HepG2 (cell line): ENCODE measurements around the gene PDCD2L. TPM values are rescaled to one million over a fixed set of nuclear protein-coding genes. Genes with fewer than 3 reads are reported as not detected.

Source experiments
- CEBPG ChIP-seq: IDR thresholded peaks from 2 replicates; pipeline ENCODE4 v1.6.1; 2016
- EZH2 ChIP-seq: conservative IDR thresholded peaks from 2 replicates; pipeline ENCODE4 v1.6.1; 2012; ENCODE audit warnings: mild to moderate bottlenecking, low read depth, low read length, moderate library complexity
- GABPB1 ChIP-seq: IDR thresholded peaks from 2 replicates; pipeline ENCODE4 v1.6.1; 2016; ENCODE audit warnings: mild to moderate bottlenecking, missing genetic modification reagents, moderate library complexity, missing compliant biosample characterization
- HMGXB3 ChIP-seq: sonication (generic); formaldehyde crosslinking; IDR thresholded peaks from 2 replicates; pipeline ENCODE4 v1.4.0; 2020; ENCODE audit warnings: missing genetic modification reagents, borderline replicate concordance
- ISL2 ChIP-seq: sonication (generic); formaldehyde crosslinking; IDR thresholded peaks from 2 replicates; pipeline ENCODE4 v1.5.0; 2020; ENCODE audit warnings: missing genetic modification reagents
- KMT2B ChIP-seq: IDR thresholded peaks from 2 replicates; pipeline ENCODE4 v1.6.1; 2016; ENCODE audit warnings: missing genetic modification reagents, missing compliant biosample characterization
- MEIS2 ChIP-seq: sonication (generic); formaldehyde crosslinking; IDR thresholded peaks from 2 replicates; pipeline ENCODE4 v1.9.0; 2021; ENCODE audit warnings: mild to moderate bottlenecking, missing genetic modification reagents
- NR2F2 ChIP-seq: IDR thresholded peaks from 2 replicates; pipeline ENCODE4 v1.6.1; 2012; ENCODE audit warnings: low read depth, inconsistent platforms, borderline replicate concordance
- SKIL ChIP-seq: sonication (generic); formaldehyde crosslinking; IDR thresholded peaks from 2 replicates; pipeline ENCODE4 v1.8.0; 2022; ENCODE audit warnings: missing genetic modification reagents, mild to moderate bottlenecking, moderate library complexity, borderline replicate concordance
- SRSF4 ChIP-seq: fragments of 200-400 bp; formaldehyde crosslinking; IDR thresholded peaks from one replicate; pipeline ENCODE4 v1.6.1; 2018; ENCODE audit warnings: mild to moderate bottlenecking, low read depth, low read length, moderate library complexity; ENCODE audit not compliant: poor library complexity, severe bottlenecking
- TCF7 ChIP-seq: sonication (generic); IDR thresholded peaks from 2 replicates; pipeline ENCODE4 v1.6.1; 2016; ENCODE audit warnings: antibody characterized with exemption, low read depth
- TFAP4 ChIP-seq: sonication (generic); IDR thresholded peaks from 2 replicates; pipeline ENCODE4 v1.6.1; 2016; ENCODE audit warnings: low read depth, borderline replicate concordance
- TGIF2 ChIP-seq: IDR thresholded peaks from 2 replicates; pipeline ENCODE4 v1.6.1; 2016; ENCODE audit warnings: control low read depth, missing compliant biosample characterization
- ZFP91 ChIP-seq: sonication (generic); formaldehyde crosslinking; IDR thresholded peaks from 2 replicates; pipeline ENCODE4 v1.9.0; 2022; ENCODE audit warnings: missing genetic modification reagents, mild to moderate bottlenecking, borderline replicate concordance
- ZNF30 ChIP-seq: sonication (generic); formaldehyde crosslinking; IDR thresholded peaks from 2 replicates; pipeline ENCODE4 v1.5.0; 2020; ENCODE audit warnings: mild to moderate bottlenecking, missing genetic modification reagents
- ZNF317 ChIP-seq: sonication (generic); formaldehyde crosslinking; IDR thresholded peaks from 2 replicates; pipeline ENCODE4 v1.5.0; 2020; ENCODE audit warnings: mild to moderate bottlenecking, missing genetic modification reagents
- ZNF343 ChIP-seq: sonication (generic); formaldehyde crosslinking; IDR thresholded peaks from 2 replicates; pipeline ENCODE4 v1.4.0; 2020; ENCODE audit warnings: mild to moderate bottlenecking, missing genetic modification reagents
- ZNF556 ChIP-seq: sonication (generic); formaldehyde crosslinking; IDR thresholded peaks from 2 replicates; pipeline ENCODE4 v1.4.0; 2020; ENCODE audit warnings: mild to moderate bottlenecking, missing genetic modification reagents, borderline replicate concordance
- ZNF615 ChIP-seq: sonication (generic); formaldehyde crosslinking; IDR thresholded peaks from 2 replicates; pipeline ENCODE4 v1.5.0; 2020; ENCODE audit warnings: mild to moderate bottlenecking, missing genetic modification reagents, borderline replicate concordance
- ZNF776 ChIP-seq: sonication (generic); formaldehyde crosslinking; IDR thresholded peaks from 2 replicates; pipeline ENCODE4 v1.4.0; 2020; ENCODE audit warnings: mild to moderate bottlenecking, missing genetic modification reagents
- ZNF839 ChIP-seq: sonication (generic); formaldehyde crosslinking; IDR thresholded peaks from 2 replicates; pipeline ENCODE4 v1.4.0; 2020; ENCODE audit warnings: missing genetic modification reagents, mild to moderate bottlenecking, borderline replicate concordance
- ZZZ3 ChIP-seq: sonication (generic); formaldehyde crosslinking; IDR thresholded peaks from 2 replicates; pipeline ENCODE4 v1.4.0; 2020; ENCODE audit warnings: missing genetic modification reagents, mild to moderate bottlenecking, borderline replicate concordance
- polyA plus RNA-seq, 8 experiments: library from polyadenylated mRNA; depleted of rRNA in 3 of 8; stranded (reverse) in 7 of 8; unstranded in 1 of 8; fragments of >200 nt; fragmentation: Illumina TruSeq in 4 of 8; extraction: Trizol in 4 of 8; gene quantifications; 2 replicates each; pipeline versions ENCODE4 v1.2.1 to v1.2.3, GENCODE V29; 2011 to 2016; ENCODE audit warnings: low read depth in 4 of 8, missing spikeins in 1 of 8, mixed read lengths in 1 of 8; ENCODE audit not compliant: insufficient read depth in 1 of 8
- total RNA-seq, 5 experiments: library from RNA; depleted of rRNA; stranded (reverse); fragments of >200 nt; fragmentation: Illumina TruSeq; extraction: Trizol; gene quantifications; 2 replicates each; pipeline ENCODE4 v1.2.3, GENCODE V29; 2016; ENCODE audit warnings: low read depth in 1 of 5

PDCD2L gene
- total and polyA plus RNA-seq, 2 of the 13 experiments (the other 11 are each of a cell fraction or from before 2014, with no cell fraction given) = 29.3 to 35.2 TPM

- TF ChIP-seq TFAP4 = 0 out of 2 replicates have a peak, but pooled peaks have one; percentile 20
- no peak for TF ChIP-seq TGIF2 (CRISPR knock-in tag)
- no peak for TF ChIP-seq KMT2B (CRISPR knock-in tag)
- 0 out of 2 replicates have a peak, but pooled peaks have one; percentile 33 for TF ChIP-seq SKIL
- TF ChIP-seq ZFP91 (CRISPR knock-in tag) = no peak; the same call in 1 of the 2 replicates
- TF ChIP-seq ISL2 = no peak
- TF ChIP-seq ZNF839 (CRISPR knock-in tag) = no peak
- no peak for TF ChIP-seq NR2F2
- TF ChIP-seq ZNF615 (CRISPR knock-in tag) = no peak
- no peak for TF ChIP-seq ZZZ3 (CRISPR knock-in tag)
- TF ChIP-seq ZNF30 = no peak
- no peak for TF ChIP-seq SRSF4
- no peak; the same call in 1 of the 2 replicates for TF ChIP-seq MEIS2 (CRISPR knock-in tag)
- no peak for TF ChIP-seq CEBPG (CRISPR knock-in tag)
- TF ChIP-seq GABPB1 = peak; percentile 82
- TF ChIP-seq HMGXB3 (CRISPR knock-in tag) = no peak
- no peak for TF ChIP-seq EZH2
- TF ChIP-seq TCF7 = no peak
- TF ChIP-seq ZNF776 (CRISPR knock-in tag) = no peak
- TF ChIP-seq ZNF556 (CRISPR knock-in tag) = no peak
- no peak for TF ChIP-seq ZNF317 (CRISPR knock-in tag)
- TF ChIP-seq ZNF343 (CRISPR knock-in tag) = no peak
These were observed 39.3 kb upstream of the PDCD2L start, which contains the start of gene GPI (continued) for GRCh38 chr19:34364830-34365462.
